CD4-positive, alpha-beta T cell treated with Interleukin-6 for 4 hours (primary cell): ENCODE data around the gene IFT74.

Experiments used
- DNase-seq: peaks from one replicate; pipeline ENCODE4 v3.0.0-alpha.2; 2020; ENCODE audit warnings: mixed read lengths

The IFT74 gene

DNA sequence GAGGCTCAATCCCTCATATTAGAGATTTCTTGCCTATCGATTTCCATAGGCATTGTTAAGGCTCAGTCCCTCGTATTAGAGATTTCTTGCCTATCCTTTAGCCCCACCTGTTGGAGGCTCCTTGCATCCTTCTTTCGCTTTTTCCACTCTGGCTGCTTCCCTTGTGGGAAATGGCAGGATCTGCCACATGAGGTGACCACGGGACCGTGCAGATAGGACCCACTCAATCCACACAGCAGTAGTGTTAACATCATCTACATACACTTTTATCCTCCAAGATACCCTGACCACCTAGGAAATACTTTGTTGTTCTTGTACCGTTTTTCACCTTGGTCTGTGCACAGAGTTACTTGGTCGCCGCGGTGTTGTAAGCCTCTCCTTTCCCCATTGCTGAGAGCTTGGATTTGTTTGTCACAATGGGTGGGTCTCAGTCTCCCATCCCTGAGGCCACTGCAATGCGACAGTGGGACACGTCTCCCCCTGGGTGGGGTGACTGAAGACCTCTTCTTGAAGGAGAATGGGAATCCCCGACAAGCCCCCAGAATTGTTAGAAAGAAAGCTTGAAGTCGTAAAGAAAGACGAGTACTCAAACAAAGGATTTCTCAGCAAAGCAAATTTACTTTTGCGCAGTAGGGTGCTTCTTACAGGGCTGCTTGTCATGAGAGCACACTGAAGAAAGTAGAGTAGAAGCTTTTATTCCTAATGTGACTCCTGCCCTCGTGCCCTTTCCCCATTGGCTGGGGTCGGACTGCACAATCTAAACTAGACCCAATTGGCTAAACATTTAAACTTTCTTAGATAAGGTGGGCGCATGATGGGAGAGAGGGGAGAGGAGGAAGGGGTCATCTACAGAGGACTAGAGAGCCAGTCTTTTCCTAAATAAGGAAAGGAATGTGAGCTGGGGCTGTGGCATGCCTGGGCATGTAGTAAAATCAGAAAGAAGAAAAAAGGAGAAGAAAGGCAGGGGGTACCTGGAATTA is 19.8 kb downstream of the IFT74 start:
- peak; percentile 13 for DNase-seq

GRCh38 chr9:26983340-26983739 is 27.1 kb downstream of the IFT74 start:
- no peak for DNase-seq

DNA sequence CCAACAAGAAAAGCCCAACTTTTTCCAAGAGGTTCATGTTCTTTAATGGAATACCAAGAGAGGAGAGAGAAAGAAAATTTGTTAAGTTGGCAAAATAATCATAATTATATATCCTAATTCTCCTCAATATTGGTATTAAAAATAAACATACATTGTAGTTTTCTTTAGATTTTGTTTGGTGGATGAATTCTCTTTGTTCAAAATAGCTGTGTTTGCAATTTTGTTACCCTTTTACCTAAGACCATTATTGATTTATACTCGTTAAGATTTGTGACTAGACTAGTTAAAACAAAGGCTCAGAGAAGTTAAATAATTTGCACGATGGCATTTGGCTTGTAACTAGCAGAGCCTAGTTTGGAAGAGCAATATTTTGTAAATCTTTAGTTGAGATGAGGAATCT is 39.6 kb downstream of the IFT74 start:
- no peak for DNase-seq

DNA sequence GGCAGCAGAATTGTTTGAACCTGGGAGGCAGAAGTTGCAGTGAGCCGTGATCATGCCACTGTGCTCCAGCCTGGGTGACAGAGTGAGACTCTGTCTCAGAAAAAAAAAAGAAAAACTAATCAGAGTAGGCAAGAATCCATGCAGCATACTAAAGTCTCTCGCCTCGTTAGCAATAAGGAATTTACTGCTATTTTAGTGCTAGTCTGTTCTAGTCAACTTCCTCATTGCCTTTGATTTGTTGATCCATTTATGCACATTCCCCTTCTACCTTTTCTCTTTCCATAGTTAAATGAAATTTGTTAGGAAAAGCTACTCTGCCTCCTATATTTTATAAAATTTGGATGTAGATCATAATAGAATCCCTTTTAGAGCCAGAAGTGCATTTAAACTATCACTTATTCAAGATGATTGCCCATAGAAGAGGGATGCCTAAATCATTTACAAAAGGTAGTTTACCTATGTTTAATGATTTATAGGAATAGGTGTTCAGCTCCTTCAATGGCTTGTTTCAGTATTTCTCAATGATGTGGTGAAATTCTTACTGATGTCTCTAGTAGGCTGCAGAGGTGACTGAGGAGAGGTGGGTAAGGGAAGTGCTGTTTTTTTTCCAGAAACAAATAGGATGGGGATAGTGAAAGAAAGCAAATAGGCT is 47.3 kb downstream of the IFT74 start:
- DNase-seq: no peak

GRCh38 chr9:27005491-27005890 is 49.3 kb downstream of the IFT74 start, which contains the start of gene LRRC19:
LRRC19 (minus strand) TSS chr9:27005672; CDS start chr9:26999694, 5,978 bp downstream.
- DNase-seq: no peak

- no peak for DNase-seq
Observed at GRCh38 chr9:27019589-27019988, 63.4 kb downstream of the IFT74 start.

DNA sequence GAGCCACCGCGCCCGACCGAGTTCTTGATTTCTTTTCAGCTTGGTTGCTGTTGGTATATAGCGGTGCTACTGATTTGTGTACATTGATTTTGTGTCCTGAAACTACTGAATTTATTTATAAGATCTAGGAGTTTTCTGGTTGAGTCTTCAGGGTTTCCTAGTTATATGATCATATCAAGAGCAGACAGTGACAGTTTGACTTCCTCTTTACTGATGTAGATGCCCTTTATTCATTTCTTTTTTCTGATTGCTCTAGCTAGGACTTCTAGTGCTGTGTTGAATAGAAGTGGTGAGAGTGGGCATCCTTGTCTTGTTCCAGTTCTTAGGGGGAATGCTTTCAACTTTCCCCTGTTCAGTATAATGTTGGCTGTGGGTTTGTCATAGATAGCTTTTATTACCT is 66.7 kb downstream of the IFT74 start:
- no peak for DNase-seq

GRCh38 chr9:27029186-27029585 is 73.0 kb downstream of the IFT74 start:
- DNase-seq: no peak

DNA sequence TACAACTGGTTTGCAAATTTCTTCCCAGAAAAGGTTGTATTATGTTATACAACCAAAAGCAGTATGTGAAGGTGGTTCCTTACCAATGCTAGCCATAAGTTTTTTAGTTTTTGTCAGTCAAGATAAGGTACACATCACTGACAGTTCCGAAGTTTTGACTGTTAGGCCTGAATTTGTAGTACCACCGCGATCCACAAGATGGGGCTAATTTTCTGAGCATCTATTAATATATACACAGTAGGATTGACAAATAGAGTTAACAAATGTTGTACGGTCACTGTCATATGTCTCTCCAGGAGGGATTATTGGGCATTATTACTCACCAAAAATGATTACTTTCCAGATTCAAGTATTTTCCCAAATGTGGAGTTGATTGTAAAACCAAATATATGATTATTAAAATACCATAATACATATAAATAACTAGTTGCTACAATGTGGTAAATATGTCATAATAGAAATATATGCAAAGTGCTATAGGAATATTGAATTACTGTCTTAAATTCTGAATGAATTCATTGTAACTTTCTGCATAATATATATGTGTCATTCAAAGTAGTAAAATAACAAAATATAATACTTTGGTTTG is 77.7 kb downstream of the IFT74 start:
- peak; percentile 50 for DNase-seq

DNA sequence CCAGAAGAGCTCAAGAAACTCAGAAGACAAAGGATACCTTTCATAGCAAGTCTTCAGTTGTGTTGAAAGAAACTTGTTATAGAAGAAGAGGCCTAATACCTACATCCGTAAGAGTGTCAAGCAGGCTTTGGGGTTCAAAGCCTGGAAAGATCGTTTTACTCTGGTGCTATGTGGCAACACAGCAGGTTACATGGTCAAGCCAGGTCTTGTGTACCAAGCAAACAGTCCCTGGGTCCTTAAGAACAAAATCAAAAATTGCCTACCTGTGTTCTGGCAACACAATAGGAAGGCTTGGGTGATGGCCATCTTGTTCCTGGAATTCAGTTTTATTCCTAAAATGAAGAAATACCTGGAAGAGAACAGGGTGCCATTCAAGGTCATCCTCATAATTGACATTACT is 81.3 kb downstream of the IFT74 start:
- DNase-seq: no peak

GRCh38 chr9:27041746-27042145 is 85.5 kb downstream of the IFT74 start:
- no peak for DNase-seq

GRCh38 chr9:27042476-27042875 is 86.3 kb downstream of the IFT74 start:
- DNase-seq: no peak

DNA sequence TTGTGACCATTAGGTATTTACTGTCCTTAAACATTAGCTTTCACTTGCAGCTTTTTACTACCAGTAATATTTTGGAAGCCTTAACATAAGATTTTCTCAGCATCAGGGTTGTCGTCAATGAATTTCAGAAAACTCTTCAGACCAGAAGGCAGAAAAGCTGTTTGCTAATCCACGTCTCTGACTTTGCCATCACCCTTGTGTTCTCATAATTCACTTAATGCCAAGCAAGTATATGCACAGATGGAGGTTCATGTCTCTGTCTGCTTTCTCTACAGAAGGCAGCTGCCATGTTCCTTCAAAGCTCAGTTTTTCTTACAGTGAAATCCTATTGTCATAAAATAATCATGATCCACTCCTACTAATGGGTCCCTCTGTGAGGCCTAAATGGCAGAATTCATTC is 87.0 kb downstream of the IFT74 start:
- DNase-seq: no peak

DNA sequence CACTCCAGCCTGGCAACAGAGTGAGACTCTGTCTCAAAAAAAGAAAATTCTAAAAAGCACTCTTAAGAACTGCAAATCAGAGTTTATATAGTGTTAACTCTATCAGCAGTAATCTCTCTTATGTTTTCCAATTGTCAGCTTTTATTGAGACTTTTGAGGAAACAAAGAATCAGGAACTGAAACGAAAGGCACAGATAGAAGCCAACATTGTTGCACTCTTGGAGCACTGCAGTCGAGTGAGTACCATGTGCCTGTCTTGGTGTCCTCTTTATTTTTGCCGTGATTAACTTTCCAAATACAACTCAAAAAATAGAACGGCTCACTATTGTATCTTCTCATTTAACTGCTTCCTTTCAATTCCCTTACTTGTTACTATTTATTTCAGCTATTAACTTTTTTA is 90.9 kb downstream of the IFT74 start:
- DNase-seq: no peak

DNA sequence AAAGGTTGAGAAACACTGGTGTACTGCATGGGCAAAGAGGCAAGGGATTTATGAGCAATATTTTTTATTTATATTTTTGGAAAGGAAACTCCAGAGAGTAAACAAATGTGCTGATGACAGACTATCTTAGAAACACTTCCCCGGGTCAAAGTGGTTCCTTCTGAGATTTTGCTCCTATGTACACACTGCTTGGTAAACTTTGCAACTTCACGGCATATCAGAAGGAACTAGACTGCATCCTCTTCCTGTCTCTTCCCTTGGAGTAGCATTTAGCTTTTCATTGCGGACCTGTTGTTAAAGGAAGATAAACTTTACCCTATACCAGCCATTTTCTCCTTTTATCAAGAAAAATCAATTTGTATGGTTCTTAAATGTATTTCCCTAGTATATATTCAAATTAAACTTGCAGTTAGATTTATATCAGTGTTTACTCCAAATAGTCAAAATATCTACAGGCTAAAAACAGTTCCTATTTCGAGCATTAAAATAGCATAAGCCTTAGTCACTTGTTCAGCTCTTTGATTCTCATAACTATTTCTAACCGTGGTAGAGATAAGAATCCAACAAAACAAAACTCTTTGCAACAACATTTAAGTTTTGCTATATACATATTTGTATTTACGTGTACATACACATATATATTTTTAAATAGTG is 97.3 kb downstream of the IFT74 start:
- no peak for DNase-seq

- DNase-seq: no peak
Observed at GRCh38 chr9:27054125-27054524, 97.9 kb downstream of the IFT74 start.

GRCh38 chr9:27054841-27055240 is 98.6 kb downstream of the IFT74 start:
- no peak for DNase-seq

GRCh38 chr9:27059412-27059811 is 103.2 kb downstream of the IFT74 start:
- no peak for DNase-seq

DNA sequence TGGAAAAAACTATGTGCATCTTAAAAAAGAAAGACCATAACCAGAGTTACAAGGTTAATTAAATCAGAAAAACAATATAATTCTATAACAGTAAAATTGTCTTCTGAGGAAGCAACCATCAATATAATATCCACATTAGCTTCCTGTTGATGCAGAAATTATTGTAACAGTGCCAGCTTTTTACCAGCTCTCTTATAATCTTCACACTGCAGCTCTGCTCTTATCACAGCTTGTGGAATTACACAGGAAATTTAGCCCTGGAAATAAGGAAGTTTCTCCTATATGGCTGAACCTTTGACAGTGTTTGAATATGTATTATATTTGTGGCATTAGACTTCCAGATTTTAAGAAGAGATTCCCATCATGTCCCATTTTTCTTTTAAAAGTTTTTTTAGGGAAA is 103.7 kb downstream of the IFT74 start:
- DNase-seq: no peak

DNA sequence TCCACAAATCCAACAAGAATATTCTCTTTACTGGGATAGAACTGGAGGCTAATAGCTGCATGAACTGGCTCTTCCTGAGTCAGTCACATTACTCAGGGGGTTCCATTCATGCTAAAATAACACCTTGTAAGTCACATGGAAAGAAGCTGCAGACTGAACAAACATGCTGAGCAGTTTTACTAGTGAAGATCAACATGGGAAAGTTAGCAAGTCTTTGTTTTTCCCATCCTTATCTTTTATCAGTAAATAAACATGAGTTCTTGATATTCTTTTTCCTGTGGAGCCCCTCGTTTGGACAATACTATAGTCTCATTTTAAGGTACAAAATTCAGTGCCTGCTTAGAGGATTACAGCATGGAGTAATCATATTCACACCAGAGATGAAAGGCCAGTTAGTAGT is 109.1 kb downstream of the IFT74 start:
- DNase-seq: no peak

DNA sequence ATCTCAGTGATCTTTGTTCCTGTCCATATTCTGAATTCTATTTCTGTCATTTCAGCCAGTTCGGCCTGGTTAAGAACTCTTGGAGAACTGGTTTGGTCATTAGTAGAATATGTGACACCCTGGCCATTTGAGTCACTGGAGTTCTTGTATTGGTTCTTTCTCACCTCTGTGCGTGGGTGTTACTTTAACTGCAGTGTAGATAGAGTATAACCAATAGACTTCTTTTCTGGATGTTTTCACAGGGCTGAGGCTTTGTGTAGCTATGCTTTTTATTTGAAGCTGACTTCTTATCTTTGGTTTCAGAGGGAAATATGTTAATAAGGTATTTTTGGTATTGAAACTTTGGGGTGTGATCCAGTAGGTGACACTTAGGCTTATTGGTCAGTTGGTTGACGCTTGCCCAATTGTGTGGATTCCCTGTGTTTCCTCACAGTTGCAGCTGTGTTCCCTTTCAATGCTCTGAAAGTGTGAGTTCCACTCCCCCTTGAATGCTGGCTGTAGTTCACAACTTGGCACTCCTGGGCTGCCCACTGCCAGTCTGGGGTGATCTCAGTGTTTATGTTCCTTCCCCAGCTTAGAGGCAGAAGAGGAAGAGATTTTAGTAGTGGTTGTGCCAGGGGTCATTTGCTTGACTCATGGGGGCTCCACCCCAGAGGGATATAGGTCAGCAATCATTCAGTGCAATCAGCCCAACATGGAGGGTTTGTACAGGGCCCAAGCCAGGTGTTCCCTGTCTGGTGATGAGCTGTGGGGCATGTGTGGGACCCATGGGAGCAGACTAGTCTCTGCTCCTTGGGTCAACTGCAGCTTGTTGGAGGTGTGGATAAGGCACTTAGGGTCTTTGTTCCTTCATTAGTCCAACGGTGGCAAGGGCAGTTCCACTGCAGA is 117.9 kb downstream of the IFT74 start:
- no peak for DNase-seq

- DNase-seq: no peak
Observed at GRCh38 chr9:27078685-27079084, 122.5 kb downstream of the IFT74 start.
